ENCODE measurements around the gene MSGN1.

MSGN1 gene

DNA sequence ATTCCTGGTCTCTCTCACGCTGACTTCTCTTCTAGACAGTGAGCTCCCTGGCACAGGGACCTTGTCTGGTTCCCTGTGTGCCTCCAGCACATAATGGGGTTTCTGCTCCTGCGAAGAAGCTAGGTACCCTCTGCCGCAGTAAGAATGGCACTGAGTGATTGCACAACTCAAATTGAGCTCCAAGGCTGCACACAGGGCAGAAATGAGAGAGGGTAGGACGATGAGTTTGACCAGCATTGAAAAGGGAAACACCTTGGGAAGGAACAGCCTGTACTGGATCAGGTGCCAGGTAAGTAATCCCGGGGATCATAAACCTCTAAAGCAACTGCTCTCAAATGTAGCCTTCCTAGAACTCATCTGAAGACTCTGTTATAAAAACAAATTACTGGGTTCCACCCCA lies 21.0 kb upstream of the MSGN1 start:
- Mint-ChIP-seq H3K4me3 (no peak overlapping the region), H3K27ac (no peak overlapping the region), H3K36me3 (no peaks in the 10 kb centered on the region), H3K9me3 (peaks cover 0 to 2% of the 10 kb centered on the region in 2 donors), H3K27me3 (no peaks in the 10 kb centered on the region), H3K4me1 (peaks cover 19 to 59% of the 10 kb centered on the region in 2 donors)
- no peak for DNase-seq
- no peak for ATAC-seq (replicated peaks)

DNA sequence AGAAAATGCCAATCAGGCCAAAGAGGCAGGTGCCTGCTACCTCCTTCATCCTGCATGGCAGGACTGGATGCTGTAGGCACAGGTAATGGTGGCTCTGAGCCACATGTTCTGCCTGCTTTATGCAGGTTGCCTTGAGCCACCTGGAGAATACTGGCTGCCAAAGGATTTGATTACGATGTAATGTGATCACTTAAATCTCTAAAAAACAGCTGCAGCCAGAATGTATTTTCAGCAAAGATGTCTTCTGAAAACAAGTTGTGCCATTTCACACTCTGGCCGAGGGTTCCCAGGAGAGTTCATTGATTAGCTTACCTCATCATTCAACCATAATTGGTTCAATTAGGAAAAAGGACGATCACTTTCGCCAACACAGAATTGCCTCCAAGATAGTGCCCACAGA lies 17.9 kb upstream of the MSGN1 start:
- Mint-ChIP-seq H3K36me3 (peaks cover 0 to 2% of the 10 kb centered on the region in 2 donors), H3K27me3 (no peaks in the 10 kb centered on the region), H3K27ac (no peak overlapping the region), H3K4me1 (peaks cover 16 to 62% of the 10 kb centered on the region in 2 donors), H3K4me3 (no peak overlapping the region), H3K9me3 (peaks cover 0 to 2% of the 10 kb centered on the region in 2 donors)
- ATAC-seq (replicated peaks) (no peak), DNase-seq (no peak)

DNA sequence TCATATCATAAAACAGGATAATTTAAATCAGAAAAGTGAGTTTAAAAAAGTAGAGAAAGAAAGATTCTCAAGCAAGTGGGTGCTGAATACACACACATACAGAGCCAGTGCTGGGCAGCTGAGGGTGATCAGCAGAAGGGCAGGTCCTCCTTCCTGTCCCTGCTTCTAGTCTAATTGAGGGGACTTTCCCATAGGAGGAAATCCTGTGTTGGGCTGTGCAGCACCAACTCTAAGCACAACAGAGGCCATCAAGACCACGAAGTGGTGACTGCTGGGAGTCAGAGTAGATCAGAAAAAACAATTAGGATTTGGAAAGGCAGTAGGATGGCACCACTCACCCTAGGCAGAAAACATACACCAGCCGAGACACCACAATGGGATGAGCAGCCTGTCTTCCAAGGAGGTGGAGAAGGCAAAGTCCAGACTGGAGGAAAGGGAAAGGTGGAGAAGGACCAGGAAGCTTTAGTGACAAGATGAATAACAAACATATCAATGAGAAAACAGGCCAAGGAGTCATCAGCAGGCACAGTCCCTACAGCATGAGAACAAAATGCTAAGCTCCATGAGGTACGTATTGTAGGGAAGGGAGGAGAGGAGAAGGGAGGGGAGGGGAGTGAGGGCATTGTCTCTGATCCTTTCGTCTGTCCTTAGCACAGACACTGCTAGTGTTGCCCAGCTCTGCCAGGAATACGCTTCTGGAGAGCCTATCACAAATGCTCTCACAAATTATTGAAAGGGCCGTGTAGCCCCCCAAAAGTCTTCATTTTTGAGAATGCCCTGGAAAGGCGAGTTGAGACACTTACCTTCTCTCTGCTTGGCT lies 16.7 kb upstream of the MSGN1 start:
- peak overlapping the region; percentile 7 to 34 for H3K4me3 Mint-ChIP-seq
- H3K27me3 Mint-ChIP-seq: no peaks in the 10 kb centered on the region
- peak overlapping the region; percentile 86 for H3K27ac Mint-ChIP-seq
- H3K9me3 Mint-ChIP-seq: peaks cover 0 to 2% of the 10 kb centered on the region in 2 donors
- ATAC-seq (replicated peaks) (peak; percentile 63 to 67), DNase-seq (no peak)
- peaks cover 0 to 2% of the 10 kb centered on the region in 2 donors for H3K36me3 Mint-ChIP-seq
- H3K4me1 Mint-ChIP-seq: peaks cover 25 to 67% of the 10 kb centered on the region in 2 donors

DNA sequence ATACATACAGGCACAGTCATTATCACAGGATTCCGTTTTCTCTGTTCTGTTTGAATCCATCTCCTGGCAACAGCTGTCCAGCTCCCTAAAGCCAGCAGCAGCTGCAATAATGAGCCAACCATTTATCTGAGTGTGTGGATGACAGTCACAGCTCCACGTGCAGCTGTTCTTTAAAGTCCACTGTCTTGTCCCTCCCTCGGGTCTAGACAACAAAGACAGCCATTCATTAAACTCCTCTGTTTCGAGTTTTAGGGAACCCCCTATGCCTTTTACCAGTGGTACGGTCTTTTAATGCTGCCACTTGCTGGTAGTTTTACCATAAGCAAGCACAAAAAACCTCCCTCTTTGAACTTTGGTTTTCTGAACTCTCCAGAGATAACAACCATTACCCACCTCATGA lies 16.0 kb upstream of the MSGN1 start:
- Mint-ChIP-seq H3K4me1 (peaks cover 31 to 69% of the 10 kb centered on the region in 2 donors), H3K27me3 (no peaks in the 10 kb centered on the region), H3K27ac (no peak overlapping the region)

DNA sequence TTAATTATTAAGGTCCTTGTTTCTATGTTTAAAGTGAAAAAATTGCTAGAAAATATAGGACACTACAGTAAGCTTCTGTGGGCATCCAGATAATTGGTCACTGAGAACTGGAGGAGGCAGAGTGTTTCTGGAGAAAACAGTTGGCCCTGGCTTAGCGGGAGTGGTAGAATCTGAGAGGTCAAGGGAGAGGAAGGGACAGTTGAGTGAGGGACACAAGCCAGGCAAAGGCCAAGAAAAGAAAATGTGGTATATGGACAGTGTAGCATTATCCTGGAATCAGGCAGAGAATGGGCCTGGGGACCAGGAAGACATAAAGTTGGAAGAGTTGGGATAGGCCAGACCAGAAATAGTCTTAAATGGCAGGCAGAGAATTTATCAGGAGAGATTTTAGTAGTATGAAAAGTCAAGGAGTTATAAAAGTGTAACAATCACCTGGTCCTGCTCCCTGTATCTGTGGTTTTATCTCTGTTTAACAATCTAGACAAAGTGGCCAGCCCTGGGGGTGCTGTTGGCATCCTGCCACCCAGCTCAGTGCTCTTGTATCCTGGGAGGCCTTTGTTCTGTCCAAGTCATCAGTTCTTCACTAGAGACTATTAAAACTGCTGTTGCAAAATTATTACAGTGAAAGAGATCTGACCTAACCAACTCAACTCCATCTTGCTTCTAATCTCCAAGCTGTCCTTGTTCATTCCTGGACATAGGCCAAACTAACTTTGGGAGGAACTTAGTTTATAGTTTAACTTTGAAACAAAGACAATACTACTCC lies 15.4 kb upstream of the MSGN1 start:
- no peak for ATAC-seq (replicated peaks)
- no peaks in the 10 kb centered on the region for H3K27me3 Mint-ChIP-seq
- no peak for DNase-seq
- H3K27ac Mint-ChIP-seq: no peak overlapping the region
- H3K36me3 Mint-ChIP-seq: peaks cover 0 to 2% of the 10 kb centered on the region in 2 donors
- peaks cover 0 to 2% of the 10 kb centered on the region in 2 donors for H3K9me3 Mint-ChIP-seq
- no peak overlapping the region for H3K4me3 Mint-ChIP-seq
- H3K4me1 Mint-ChIP-seq: peaks cover 37 to 69% of the 10 kb centered on the region in 2 donors

More for the DNA sequence above, 16.0 kb upstream of the MSGN1 start:
- Mint-ChIP-seq H3K4me3 (no peak overlapping the region), H3K36me3 (peaks cover 0 to 2% of the 10 kb centered on the region in 2 donors), H3K9me3 (peaks cover 0 to 2% of the 10 kb centered on the region in 2 donors)
- ATAC-seq (replicated peaks) (no peak), DNase-seq (no peak)

DNA sequence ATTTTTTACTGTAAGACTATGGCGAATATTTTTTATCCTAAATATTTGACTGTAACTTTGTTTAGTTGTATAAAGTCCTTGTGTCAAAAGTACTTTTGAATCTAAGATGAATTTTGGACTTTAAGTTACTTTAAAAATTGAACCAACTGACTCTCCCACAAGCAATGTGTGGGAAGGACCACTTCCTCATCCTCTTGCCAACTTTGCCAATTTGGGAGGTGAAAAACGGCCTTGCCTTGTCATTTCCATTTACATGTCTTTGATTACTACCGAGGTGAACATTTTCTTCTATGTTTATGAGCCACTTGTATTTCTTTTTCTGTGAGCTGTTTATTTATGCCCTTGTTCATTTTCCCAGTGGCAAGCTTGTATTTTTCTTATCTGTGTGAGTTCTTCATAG lies 12.8 kb upstream of the MSGN1 start:
- peaks cover 54 to 93% of the 10 kb centered on the region in 2 donors for H3K4me1 Mint-ChIP-seq
- H3K9me3 Mint-ChIP-seq: no peaks in the 10 kb centered on the region
- H3K27ac Mint-ChIP-seq: peak overlapping the region; percentile 61
- no peak for ATAC-seq (replicated peaks)
- H3K27me3 Mint-ChIP-seq: no peaks in the 10 kb centered on the region
- peak overlapping the region; percentile 76 to 85 for H3K4me3 Mint-ChIP-seq
- DNase-seq: no peak
- peaks cover 2 to 3% of the 10 kb centered on the region in 2 donors for H3K36me3 Mint-ChIP-seq

DNA sequence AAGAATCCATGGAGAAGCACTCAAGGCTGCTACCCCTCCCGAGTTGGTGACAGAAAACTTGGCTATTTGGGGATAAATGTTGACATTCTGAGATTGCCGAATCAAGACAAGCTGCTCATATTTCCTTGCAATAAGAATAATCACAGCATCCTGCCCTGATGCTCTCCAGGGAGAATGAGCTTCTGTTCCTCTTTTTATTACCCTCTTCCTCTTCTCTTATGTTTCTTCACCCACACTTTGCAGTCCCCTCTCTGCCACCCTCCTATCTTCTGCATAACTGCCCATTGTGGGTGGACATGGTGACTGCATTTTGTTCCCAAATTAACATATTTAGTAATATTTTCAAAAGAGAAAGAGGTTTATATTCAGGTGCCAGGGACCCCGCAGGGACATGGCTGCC lies 11.9 kb upstream of the MSGN1 start:
- H3K27me3 Mint-ChIP-seq: no peaks in the 10 kb centered on the region

DNA sequence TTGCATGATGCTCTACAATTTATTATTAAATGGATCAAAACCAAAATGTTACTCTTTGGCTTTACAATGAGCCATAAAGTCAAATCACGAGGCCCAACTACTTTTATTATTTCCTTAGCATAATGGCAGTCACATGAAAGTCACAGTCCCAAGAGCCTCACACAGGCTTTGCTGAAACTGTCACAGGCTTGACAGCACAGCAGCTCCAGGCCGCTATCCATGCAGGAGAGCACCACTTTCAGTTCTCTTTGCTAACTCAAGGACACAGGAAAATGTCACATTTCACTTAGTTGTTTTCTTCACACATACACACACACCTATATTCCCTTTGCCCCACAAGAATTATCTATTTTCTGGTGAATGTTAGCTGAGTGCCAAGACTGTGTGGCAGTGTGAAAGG lies 11.1 kb upstream of the MSGN1 start:
- H3K9me3 Mint-ChIP-seq: no peaks in the 10 kb centered on the region
- H3K4me3 Mint-ChIP-seq: peak overlapping the region; percentile 55 to 85
- H3K27me3 Mint-ChIP-seq: no peaks in the 10 kb centered on the region
- peaks cover 2 to 3% of the 10 kb centered on the region in 2 donors for H3K36me3 Mint-ChIP-seq
- DNase-seq: no peak
- H3K27ac Mint-ChIP-seq: peak overlapping the region; percentile 95
- ATAC-seq (replicated peaks): peak; percentile 63 to 65
- H3K4me1 Mint-ChIP-seq: peaks cover 47 to 81% of the 10 kb centered on the region in 2 donors

More for the DNA sequence above, 11.9 kb upstream of the MSGN1 start:
- peak overlapping the region; percentile 76 to 85 for H3K4me3 Mint-ChIP-seq
- DNase-seq (peak; percentile 72), ATAC-seq (replicated peaks) (peak; percentile 96)
- no peaks in the 10 kb centered on the region for H3K9me3 Mint-ChIP-seq
- peaks cover 2 to 3% of the 10 kb centered on the region in 2 donors for H3K36me3 Mint-ChIP-seq
- peak overlapping the region; percentile 95 for H3K27ac Mint-ChIP-seq
- peaks cover 50 to 89% of the 10 kb centered on the region in 2 donors for H3K4me1 Mint-ChIP-seq

DNA sequence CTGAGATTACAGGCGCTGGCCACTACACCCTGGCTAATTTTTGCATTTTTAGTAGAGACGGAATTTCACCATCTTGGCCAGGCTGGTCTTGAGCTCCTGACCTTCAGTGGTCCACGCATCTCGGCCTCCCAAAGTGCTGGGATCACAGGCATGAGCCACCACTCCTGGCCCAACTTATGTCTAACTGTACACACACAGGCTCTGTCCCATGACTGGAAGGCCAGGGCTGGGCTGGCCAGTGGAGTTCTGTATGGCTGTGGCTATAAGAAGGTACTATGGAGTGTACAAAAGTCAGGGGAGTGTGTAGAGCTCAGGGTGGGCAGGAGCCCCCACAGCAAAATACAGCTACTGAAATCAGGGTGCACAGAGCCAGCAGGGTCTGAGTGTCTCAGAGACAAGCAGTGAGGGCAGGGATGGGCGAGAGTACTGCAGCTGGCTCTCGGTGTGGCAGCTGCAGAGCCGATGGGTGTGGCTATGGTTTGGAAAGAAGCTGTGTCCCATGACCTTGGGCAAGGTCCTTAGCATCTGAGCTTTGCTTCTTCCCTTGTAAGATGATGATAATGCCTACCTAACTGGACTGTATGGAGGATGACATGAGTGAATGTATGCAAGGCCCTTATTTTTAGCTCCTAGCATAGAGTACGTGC lies 10.4 kb upstream of the MSGN1 start:
- peak in 1 of 2 donors; percentile 15 for ATAC-seq (replicated peaks)
- Mint-ChIP-seq H3K4me3 (peak overlapping the region; percentile 55 to 85), H3K4me1 (peaks cover 43 to 74% of the 10 kb centered on the region in 2 donors), H3K27me3 (no peaks in the 10 kb centered on the region), H3K27ac (peak overlapping the region; percentile 95), H3K36me3 (peaks cover 0 to 3% of the 10 kb centered on the region in 2 donors), H3K9me3 (no peaks in the 10 kb centered on the region)
- DNase-seq: no peak

DNA sequence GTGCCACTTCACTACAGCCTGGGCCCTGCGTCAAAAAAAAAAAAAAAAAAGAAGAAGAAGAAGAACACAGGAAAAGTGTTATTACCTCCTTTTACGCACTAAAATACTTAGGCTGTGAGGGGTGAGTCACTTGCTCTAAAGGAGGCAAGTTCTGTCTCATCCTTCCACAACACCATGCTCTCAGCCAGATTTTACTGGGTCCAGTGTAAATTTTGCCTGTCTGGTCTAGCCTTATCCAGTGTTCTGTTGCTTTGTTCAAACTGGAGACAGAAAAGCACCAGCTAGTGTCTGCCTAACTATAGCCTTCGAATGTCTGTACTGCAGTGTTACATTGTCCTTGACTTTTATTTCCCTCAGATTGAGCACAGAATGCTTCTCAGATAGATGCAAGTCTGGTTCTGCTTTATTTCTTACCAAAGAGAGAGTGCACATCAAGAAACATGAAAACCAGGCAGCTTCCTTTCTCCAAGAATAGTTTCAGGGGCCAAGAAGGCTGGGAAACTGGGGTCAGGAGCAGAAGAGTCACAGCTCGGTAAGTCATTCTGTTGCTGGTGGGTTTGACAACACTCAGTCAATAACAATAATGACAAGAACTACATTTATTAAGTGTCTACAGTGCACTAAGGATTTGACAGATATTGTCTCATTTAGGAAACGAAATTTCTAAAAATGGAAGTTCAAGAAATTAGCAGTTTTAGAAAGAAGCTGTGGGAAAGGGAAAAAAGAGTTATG lies 3.1 kb upstream of the MSGN1 start:
- H3K27me3 Mint-ChIP-seq: no peaks in the 10 kb centered on the region
- peaks cover 0 to 3% of the 10 kb centered on the region in 2 donors for H3K36me3 Mint-ChIP-seq
- H3K9me3 Mint-ChIP-seq: no peaks in the 10 kb centered on the region
- peak overlapping the region; percentile 64 to 67 for H3K4me3 Mint-ChIP-seq
- DNase-seq: no peak
- peak; percentile 83 for ATAC-seq (replicated peaks)
- peak overlapping the region; percentile 88 for H3K27ac Mint-ChIP-seq
- peaks cover 45 to 77% of the 10 kb centered on the region in 2 donors for H3K4me1 Mint-ChIP-seq

DNA sequence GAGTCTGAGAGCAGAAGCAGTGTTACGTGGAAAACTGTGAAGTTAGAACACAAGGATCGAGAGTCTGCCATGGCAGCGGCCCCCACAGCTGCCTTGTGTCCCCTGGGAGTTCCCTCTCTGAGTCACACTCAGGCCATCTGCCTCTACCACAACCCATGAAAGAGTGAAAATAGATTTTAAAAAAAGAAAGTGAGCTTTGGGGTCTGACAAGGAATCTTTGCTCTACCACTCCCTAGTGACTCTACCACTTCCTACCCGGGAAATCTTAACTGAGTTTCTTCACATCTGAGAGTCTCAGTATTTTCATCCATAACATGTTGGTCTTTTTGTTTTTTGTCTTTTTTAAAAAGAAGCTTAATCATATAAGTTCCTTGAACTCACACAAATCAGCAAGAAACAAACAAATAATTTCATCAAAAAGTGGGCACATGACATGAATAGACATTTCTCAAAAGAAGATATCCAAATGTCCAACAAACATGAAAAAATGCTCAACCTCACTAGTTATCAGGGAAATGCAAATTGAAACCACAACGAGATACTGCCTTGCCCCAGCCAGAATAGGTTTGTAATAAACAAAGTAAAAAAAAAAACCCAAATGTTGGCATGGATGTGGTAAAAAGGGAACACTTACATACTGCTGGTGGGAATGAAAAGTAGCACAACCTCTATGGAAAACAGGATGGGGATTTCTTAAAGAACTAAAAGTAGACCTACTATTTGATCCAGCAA lies 2.4 kb upstream of the MSGN1 start:
- no peaks in the 10 kb centered on the region for H3K9me3 Mint-ChIP-seq
- peaks cover 42 to 72% of the 10 kb centered on the region in 2 donors for H3K4me1 Mint-ChIP-seq
- ATAC-seq (replicated peaks) (peak; percentile 83 to 86), DNase-seq (peak; percentile 58)
- H3K4me3 Mint-ChIP-seq: peak overlapping the region; percentile 64 to 67
- no peaks in the 10 kb centered on the region for H3K36me3 Mint-ChIP-seq
- peak overlapping the region; percentile 88 for H3K27ac Mint-ChIP-seq
- no peaks in the 10 kb centered on the region for H3K27me3 Mint-ChIP-seq

DNA sequence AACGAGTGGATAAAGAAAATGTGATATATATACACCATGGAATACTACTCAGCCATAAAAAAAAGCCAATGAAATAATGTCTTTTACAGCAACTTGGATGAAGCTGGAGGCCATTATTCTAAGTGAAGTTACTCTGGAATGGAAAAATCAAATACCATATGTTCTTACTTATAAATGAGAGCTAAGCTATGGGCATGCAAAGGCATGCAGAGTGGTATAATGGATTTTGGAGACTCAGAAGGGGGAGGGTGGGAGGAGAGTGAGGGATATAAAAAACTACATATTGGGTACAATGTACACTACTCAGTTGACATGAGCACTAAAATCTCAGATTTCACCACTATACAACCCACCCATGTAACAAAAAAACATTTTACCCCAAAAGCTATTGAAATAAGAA lies 1.7 kb upstream of the MSGN1 start:
- no peaks in the 10 kb centered on the region for H3K27me3 Mint-ChIP-seq
- peaks cover 45 to 76% of the 10 kb centered on the region in 2 donors for H3K4me1 Mint-ChIP-seq
- H3K27ac Mint-ChIP-seq: no peak overlapping the region
- H3K4me3 Mint-ChIP-seq: peak overlapping the region; percentile 64 to 67
- no peak for ATAC-seq (replicated peaks)
- H3K36me3 Mint-ChIP-seq: no peaks in the 10 kb centered on the region
- H3K9me3 Mint-ChIP-seq: no peaks in the 10 kb centered on the region
- DNase-seq: no peak
